GM10847 (cell line): ENCODE data around the gene SDK1.

ENCODE experiments used
- POLR2A ChIP-seq: IDR thresholded peaks from 2 replicates; pipeline ENCODE4 v1.6.1; 2011; ENCODE audit not compliant: insufficient read length; ENCODE audit errors: extremely low read depth

Gene SDK1

DNA sequence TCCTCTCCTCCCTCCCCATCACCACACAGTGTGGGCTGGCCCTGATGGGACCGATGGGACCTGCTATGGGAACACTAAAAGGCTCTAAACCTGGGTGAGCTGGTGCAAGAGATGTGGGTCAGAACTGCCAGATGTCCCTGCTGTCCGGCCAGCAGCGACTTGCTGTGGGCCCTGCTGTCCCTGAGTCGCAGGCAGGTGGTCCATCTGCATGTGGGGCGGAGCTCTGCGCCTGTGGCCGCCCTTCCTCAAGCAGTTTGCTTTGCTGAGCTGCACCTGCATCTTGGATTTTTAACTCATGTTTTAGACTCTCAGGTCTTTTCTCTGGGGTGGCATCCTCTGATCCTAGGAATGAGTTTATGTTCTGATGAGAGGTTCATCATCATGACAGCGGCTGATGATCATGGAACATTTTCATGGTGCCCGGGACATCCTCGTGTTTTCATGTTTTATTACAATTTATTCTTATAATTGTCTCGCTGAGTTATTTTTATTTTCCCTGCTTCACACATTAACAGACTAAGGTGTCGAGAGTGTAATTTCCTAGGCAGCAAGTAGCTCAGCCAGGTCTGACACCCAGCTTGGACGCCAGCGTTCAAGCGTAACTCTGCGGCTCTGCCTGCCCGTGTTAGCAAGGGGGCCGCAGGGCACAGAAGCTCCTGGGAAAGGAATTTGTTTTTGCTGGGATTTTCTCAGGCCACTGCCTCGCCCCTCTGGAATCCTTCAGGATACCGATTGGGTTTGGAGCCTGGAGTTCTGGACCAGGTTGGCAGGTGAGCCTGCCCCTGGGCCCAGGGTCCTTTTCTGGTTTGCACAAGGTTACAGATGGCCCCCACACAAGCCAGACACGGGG, 765.8 kb downstream of the SDK1 start:
- TF ChIP-seq POLR2A = no peak

DNA sequence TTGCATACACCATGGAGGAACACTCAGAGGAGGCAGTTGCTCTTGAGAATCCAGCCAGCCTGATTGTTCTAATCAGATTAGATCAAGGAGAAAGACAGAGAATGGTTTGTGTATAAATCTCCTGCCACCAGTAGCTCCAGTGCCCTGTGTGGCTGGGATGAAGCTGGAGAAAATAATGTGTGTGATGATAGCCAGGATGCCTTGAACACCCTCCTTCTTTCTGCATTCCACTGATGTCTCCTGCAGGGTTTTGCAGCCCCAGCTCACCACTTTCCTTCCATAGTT, 766.4 kb downstream of the SDK1 start:
- no peak for TF ChIP-seq POLR2A

DNA sequence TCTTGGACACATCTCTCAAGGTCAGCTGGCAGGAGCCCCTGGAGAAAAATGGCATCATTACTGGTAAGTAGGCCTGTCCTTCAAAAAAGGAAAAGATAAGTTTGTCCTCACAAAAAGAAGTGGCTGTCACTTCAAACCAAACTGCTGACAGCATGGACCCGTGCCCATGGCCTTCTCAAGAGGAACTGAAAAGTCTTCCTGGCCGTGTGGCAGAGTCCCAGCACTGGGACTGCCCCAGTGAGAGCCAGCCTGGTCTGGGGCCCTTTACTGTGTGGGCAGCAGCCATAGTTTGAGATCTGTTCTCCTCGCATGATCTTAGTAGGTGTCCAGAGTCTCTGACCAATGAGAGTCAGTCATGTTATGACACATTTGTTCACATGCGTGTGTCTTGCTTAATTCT, 766.8 kb downstream of the SDK1 start:
- TF ChIP-seq POLR2A = no peak

DNA sequence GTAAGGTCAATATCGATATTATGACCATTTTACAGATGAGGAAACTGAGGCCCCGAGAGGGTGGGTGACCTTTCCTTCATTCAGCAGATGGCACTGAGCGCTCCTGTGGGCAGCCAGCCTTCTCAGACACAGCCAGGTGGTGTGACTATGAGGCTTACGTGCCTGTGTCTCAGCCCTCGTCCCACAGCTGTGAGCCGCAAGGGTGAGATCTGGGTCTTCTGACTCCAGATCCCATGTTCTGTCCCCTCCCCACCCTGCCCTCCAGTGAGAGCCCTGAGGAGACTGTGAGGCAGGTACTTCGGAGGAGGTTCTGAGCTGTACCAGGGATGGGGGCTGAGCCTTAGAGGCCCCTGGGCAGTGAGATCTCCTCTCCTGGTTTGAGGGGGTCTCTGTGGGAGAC, 767.2 kb downstream of the SDK1 start:
- TF ChIP-seq POLR2A = no peak

DNA sequence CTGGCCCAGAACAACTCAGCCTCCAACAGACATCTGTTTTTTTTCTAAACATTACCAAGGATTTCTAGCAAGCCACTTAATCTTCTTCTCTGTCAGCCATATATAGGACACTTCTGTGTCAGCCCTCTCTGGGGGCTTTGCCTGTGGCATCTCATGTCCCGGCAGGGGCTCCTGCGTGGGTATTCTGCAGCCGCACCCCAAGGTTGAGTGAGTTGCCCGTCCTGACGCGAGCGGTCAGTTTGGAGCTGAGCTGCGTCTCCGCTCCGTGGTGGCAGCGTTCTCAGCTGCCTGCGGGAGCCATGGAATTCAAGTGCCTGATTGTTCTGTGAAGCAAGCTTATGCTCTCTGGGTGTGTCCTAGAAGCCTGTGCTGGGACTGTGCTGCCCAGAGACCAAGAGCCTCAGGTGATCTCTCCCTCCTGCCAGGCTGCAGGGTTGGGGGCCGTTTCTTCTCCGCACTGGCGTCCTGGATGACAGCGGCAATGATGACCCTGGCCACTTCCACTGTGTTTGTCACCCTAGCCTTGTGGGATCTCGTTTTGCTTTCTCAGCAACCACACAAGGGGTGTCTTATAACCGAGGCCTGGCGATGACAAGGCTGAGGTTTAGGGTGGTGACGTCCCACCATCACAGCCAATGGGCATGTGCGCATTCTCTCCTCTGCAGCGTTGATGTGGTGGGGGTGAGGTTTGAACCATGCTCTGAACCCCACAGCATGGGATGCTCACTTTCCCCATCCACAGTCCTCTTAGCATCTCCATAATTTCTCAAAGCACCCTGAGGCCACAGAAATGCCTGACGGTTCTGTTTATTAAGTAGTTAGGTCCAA, 768.4 kb downstream of the SDK1 start:
- TF ChIP-seq POLR2A = no peak

DNA sequence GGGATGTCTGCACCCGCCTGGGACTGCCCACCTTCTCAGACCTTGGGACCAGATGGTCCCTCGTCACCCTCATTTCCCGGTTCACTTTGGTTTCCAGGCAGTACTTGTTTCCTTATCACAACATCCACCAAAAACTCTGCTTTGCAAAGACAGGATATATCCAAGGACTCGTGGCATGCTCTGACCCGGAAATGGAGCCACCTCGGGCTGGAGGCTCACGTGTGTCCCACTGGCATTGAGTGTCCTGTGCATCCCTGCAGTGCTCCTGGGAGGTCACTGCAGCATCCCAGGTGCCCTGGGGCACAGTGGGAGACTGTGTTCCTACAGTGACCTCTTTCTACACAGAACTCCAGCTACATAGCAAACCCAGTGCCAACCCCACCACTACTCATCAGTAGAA, 769.2 kb downstream of the SDK1 start:
- TF ChIP-seq POLR2A = no peak

DNA sequence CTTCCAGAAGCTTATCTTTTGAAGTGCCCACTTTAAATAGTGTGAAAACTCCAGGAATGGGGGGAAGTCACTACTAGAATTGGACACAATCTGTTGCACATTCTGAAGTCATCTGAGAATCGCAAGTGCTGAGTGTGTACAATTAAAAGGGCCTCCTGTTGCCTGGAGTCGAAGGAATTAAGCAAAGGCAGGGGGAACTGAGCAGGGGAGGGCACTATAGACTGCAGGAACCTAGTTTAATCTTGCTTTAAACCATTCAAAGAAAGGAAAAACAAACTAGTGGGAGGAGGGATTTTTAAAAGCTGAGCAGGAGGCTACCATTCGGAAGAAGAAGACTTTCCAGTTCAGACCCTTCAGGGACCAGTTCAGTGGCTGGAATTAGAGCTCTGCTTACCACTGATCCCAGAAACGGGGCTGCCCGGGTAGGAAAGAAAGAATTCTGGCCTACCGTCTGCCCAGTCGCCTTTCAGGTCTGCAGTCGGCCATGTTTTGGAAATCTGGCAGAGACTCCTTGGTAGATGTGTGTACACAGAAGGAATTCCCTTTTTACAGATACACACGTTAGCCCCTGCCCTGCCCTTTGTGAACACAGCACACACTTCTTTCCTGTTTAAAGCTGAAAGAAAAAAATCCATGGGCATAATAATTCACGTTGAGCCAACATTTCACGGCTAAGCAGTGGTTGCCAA, 770.5 kb downstream of the SDK1 start:
- TF ChIP-seq POLR2A = no peak

DNA sequence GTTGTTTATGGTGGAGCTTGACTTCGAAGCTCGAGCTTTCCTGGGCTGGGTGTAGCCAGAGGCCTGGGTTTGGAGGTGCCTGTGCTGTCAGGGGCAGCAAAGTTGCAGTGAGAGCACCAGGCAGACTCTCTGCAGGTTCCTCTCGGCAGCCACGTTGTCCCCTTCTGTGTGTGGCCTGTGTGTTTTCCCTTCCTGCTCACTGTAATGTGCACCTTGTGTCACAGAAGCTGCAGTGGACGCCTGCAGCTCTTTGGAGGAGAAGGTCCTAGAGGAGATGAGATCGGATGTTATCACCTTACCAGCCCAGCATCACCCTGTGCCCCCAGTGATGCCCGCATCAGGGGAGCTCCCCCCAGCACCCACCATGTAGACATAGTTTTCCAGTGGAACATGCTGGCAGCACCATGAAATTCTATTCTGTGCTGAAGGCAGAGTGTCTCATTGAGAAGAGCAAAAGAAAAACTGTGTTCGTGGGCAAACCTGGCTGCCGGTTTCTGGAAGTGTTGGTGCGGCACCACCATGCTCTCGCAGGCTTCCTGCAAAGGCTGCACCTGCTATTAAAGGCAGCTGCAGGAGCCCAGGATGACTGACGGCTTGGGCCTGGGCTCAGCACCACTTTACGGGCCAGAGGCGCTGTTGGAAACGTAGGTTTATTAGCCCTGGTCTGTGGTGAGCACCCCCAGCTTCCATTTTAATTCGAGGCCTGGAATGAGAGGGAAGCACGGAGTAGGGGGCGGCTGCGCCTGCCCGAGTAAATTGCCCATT, 771.3 kb downstream of the SDK1 start:
- TF ChIP-seq POLR2A = no peak

DNA sequence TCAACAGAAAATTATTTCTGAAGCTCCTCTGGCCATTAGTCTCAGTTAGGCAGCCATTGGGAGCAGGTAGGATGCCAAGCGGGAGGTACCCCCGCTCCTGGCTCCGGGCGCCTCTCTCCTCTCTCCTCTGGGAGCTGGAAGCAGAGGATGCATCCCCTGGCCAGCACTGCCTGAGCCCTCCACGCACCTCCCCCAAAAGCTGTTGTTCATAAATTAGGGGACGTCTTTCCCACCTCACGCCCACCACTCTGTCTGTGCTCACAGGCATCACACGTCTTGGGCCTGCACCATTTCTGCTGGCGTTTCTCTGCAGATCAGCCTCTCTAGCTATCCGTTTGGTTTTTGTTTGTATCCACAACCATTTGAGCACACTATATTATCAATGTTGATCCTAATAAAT, 772.0 kb downstream of the SDK1 start:
- no peak for TF ChIP-seq POLR2A

DNA sequence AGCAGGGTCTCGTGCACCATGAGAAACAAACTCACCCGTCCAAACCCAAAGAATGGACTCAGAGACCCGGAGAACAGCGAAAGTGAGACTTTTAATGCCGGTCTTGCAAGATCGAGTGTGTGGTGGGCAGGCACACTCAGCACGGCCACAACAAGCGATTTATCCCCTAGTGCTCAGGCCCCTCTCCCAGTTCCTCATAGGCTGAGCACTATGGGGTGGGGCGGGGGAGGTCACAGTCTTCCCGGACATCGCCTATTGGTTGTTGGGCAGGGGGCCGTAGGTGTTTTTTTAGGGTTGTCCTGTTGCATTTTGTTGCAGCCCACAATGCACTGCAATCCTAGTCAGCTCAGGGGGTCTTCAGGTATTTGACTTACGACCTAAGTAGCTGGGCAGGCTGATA, 772.7 kb downstream of the SDK1 start:
- no peak for TF ChIP-seq POLR2A

DNA sequence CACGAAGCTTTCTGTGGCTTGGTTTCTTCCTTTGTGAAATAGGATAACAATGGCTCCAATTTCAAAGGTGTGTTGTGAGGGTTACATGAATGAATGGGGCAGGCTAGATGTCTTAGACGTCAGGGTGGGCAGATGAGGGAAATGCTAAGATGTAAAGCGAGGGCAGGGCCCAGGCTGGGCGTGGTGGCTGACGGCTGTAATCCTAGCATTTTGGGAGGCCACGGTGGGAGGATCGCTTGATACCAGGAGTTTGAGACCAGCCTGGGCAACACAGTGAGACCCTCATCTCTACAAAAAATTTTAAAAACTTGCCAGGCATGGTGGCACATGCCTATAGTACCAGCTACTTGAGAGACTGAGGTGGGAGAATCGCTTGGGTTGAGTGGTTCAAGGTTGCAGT, 773.4 kb downstream of the SDK1 start:
- TF ChIP-seq POLR2A = no peak

DNA sequence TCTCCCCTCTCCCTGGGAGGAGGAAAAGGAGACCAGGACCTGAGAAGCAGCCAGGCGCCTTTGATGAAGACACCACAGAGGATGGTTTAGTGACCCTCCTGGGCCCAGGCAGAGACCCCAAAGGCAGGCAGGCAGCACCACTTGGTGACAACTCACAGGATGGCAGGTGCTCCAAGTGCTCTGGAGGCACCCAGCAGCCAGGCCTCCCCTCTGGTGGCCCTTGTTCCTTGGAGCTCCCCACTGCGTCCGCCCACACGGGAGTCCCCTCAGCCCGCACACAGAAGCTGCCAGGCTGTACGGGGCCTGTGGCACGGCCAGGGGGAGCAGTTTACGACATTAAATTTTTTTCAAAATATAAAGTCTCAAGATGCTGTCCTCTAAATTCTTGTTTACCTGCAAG, 773.9 kb downstream of the SDK1 start:
- no peak for TF ChIP-seq POLR2A

DNA sequence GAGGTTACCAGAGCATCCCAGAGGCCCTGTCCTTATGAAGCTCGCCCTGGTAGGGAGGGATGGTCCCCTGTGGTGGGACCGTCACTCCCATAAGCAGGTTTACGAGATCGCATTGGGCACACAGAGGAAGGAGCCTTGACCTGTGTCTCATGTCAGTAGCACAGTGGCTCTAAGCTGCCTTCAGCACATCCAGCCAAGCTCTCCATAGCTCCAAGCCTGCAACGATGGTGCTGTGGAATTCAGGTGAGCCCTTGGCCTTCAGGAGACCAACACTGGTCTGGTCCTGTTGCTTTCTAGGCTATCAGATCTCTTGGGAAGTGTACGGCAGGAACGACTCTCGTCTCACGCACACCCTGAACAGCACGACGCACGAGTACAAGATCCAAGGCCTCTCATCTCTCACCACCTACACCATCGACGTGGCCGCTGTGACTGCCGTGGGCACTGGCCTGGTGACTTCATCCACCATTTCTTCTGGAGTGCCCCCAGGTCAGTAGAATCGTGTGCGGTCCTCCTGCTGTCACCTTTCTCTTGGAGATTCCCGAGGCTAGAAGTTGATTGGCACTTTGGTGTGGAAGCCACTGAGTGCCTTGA, 775.7 kb downstream of the SDK1 start:
- no peak for TF ChIP-seq POLR2A

DNA sequence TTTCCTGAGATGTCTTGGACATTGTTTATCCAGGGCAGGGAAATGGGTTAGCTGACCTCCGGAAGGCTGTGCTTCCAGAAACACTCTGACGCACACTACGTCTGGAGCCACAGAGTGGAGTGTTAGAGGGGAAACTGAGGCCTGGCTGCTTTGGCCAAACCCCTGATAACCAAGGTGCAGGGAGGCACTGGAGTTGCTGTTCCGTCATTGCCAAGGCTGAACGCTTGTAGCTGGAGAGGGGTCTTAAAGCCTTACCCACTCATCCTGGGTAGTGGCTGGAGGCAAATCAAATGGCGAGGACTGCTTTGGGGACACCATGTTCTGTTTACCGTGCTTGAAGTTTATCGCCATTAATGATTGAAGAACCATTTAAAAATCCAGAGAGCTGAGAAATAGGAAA, 776.9 kb downstream of the SDK1 start:
- no peak for TF ChIP-seq POLR2A

DNA sequence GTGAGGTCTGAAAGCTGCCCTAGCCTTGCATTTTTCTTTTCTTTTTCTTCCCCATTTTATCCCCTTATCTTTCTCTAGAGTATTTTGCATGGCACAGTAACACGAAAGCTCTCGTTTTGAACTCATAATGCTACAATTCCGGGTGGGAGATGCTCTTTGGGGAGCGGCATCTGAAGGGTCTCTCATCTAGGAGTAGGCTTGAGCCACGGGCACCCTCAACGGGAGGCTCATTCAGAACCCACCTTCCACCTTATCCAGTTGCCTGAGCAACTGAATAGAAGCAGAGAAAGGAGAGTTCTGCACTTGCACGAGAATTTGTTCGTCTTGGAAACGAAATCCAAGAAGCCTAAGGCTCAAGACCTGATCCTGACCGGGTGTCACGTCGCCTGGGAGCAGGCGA, 777.5 kb downstream of the SDK1 start:
- no peak for TF ChIP-seq POLR2A
